ENCODE results near the gene ALG3. TPM values are rescaled to one million over a fixed set of nuclear protein-coding genes. Genes with fewer than 3 reads are reported as not detected.

ALG3 gene
- total and polyA plus RNA-seq, 2 experiments from 2014 or later = 76.9 to 109 TPM

GRCh38 chr3:184239221-184239620, 9.5 kb downstream of the ALG3 start (continued):
- TF ChIP-seq REST (IDR thresholded peaks at IDR 0.05; ENCODE audit: unreplicated experiment) (no peak), CREB1 (CRISPR knock-in tag; IDR thresholded peaks at IDR 0.05; ENCODE audit: low read depth) (no peak)

GRCh38 chr3:184238246-184238818, 10.4 kb downstream of the ALG3 start:
- no peak overlapping the region for H3K4me2 ChIP-seq
- no peak overlapping the region for H2AFZ ChIP-seq
- H3F3A ChIP-seq (replicated peaks; ENCODE audit: low read depth) = no peaks in the 10 kb centered on the region
- Mint-ChIP-seq H3K36me3 (ENCODE audit: low read depth) (peaks cover 12% of the 10 kb centered on the region), H3K4me3 (no peak overlapping the region), H3K9me3 (no peaks in the 10 kb centered on the region), H3K27me3 (ENCODE audit: insufficient read depth, low read depth, poor library complexity) (peaks cover 16% of the 10 kb centered on the region), H3K27ac (no peak overlapping the region), H3K4me1 (peaks cover 14% of the 10 kb centered on the region)
- H4K20me1 ChIP-seq (replicated peaks; ENCODE audit: insufficient read depth) = peaks cover 12% of the 10 kb centered on the region
- no peak for ATAC-seq
- peaks cover 24% of the 10 kb centered on the region for H3K27me3 ChIP-seq (ENCODE audit: insufficient read depth)
- DNase-seq (ENCODE audit: low spot score) = no peak
- H3K79me2 ChIP-seq (replicated peaks; ENCODE audit: insufficient read depth) = no peaks in the 10 kb centered on the region
- H3K4me3 ChIP-seq = no peak overlapping the region
- no peaks in the 10 kb centered on the region; the same call in 1 of the 2 replicates for H3K36me3 ChIP-seq (ENCODE audit: insufficient read depth)
- H3K9me2 ChIP-seq (ENCODE audit: insufficient read depth) = no peaks in the 10 kb centered on the region
- no peaks in the 10 kb centered on the region for H3K4me1 ChIP-seq (ENCODE audit: insufficient read depth)
- no peak overlapping the region for H3K27ac ChIP-seq (ENCODE audit: low read depth)
- TF ChIP-seq REST (IDR thresholded peaks at IDR 0.05; ENCODE audit: unreplicated experiment) (no peak), STAT1 (IDR thresholded peaks at IDR 0.05; ENCODE audit: unreplicated experiment) (no peak), EZH2phosphoT487 (IDR thresholded peaks at IDR 0.05; ENCODE audit: unreplicated experiment) (no peak), ZNF331 (CRISPR knock-in tag; IDR thresholded peaks at IDR 0.05; ENCODE audit: low read depth) (no peak), EZH2 (IDR thresholded peaks at IDR 0.05; ENCODE audit: low read depth, unreplicated experiment) (no peak), ZNF114 (CRISPR knock-in tag; IDR thresholded peaks at IDR 0.05) (no peak), JUNB (IDR thresholded peaks at IDR 0.05; ENCODE audit: unreplicated experiment) (no peak), NANOG (IDR thresholded peaks at IDR 0.05; ENCODE audit: borderline replicate concordance) (no peak), POLR2AphosphoS5 (IDR thresholded peaks at IDR 0.05; ENCODE audit: low read depth) (no peak), ETS1 (IDR thresholded peaks at IDR 0.05) (no peak)

Data from GM23338 (cell line).